LHCN-M2 (cell line): ENCODE measurements around the gene GNRHR. TPM values are rescaled to one million over a fixed set of nuclear protein-coding genes. Genes with fewer than 3 reads are reported as not detected.
A peak's percentile ranks its signal among the peaks of the same experiment; 100 is the strongest.
"Not testable (repeated sequence)": the region's sequence is repeated elsewhere in the genome, so short reads cannot be mapped to it uniquely, and the experiment has no call there.

Experiments
- DNase-seq: peaks from one replicate; pipeline ENCODE4 v3.0.0-alpha.2; 2012; ENCODE audit warnings: low read depth
- polyA plus RNA-seq: library from polyadenylated mRNA; unstranded; fragments of >200 nt; gene quantifications from one replicate; pipeline ENCODE4 v1.2.1, GENCODE V29; 2012; ENCODE audit warnings: missing spikeins
- total RNA-seq: library from RNA; depleted of rRNA; stranded (reverse); fragments of >200 nt; gene quantifications from 2 replicates; pipeline ENCODE4 v1.2.3, GENCODE V29; 2014; rRNA removed

Gene GNRHR, protein sequence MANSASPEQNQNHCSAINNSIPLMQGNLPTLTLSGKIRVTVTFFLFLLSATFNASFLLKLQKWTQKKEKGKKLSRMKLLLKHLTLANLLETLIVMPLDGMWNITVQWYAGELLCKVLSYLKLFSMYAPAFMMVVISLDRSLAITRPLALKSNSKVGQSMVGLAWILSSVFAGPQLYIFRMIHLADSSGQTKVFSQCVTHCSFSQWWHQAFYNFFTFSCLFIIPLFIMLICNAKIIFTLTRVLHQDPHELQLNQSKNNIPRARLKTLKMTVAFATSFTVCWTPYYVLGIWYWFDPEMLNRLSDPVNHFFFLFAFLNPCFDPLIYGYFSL
- total RNA-seq: not detected in 2 replicates
- polyA plus RNA-seq: not detected

DNA sequence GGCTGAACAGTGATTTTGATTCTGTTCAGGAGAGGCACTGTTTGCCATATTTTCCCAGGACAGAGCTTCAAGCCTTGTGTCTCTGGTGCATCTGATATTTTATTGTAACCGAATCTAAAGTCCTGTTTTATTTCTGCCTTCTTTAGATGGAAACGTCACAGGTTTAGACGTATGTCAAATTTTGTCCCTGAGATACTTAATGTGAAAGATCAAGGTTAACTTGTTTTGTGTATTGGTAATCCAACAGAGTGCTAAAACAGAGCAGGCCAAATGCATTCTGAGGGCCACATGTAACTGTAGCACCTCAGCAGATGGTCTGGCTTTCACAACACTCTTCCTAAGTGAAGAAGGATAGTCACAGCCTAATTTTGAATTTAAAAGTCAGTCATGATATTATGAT lies at the start of gene GNRHR:
Gene GNRHR, minus strand, starts transcription at position 101 of the 400 bp plus-strand sequence. Its CDS starts 53 bp downstream, at position 48.
- DNase-seq: no peak

DNA sequence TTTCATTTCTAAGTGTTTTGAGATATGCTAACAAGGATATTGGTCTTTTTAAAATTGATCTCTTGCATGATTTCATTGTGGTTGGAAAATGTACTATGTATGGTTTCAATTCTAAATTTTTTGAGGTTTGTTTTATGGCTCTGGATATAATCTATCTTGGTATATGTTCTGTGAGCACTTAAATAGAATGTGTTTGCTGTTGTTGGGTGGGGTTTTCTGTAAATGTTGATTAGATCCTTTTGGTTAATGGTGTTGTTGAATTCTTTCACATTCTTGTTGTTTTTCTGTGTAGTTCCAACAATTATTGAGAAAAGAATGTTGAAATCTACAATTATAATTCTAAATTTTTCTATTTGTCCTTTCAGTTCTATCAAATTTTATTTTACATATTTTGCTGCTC lies 42.6 kb upstream of the GNRHR start:
- no peak for DNase-seq

DNA sequence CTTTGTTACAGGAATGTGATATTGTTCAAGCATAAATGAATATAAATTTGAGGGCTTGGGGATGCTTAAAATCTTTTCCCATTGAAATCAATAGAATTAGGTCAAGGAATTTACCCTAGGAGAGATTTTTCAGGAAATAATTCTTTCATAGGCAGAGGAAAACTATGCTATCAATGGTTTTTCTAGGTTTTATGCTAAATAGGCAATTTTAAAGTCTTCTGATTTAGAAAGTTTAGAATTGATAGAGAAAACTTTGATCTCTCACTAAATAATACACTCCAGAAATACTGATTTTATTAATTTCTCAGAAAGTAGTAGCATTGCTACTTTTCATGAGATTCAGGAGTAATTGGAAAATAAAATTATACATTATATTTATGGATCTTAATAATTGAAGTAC lies 36.5 kb upstream of the GNRHR start:
- DNase-seq: no peak

DNA sequence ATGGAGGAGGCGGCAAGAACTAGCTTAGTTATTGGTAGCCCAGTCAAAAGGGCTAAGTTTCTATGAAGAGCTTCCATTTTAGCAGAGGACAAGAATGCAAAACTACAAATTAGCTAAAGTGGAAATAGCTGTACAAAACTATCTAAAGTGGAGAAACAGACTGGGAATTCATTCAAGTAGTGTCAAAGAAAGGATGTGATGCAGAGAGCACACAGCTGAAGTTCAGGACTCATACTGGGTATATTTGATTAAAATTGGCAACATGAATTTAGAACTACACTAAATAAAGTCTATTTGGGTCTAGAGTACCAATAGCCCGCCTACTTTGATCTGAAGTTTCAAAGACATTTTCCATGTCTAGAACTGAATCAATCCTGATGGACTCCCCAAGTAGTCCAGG lies 33.1 kb upstream of the GNRHR start:
- no peak for DNase-seq

DNA sequence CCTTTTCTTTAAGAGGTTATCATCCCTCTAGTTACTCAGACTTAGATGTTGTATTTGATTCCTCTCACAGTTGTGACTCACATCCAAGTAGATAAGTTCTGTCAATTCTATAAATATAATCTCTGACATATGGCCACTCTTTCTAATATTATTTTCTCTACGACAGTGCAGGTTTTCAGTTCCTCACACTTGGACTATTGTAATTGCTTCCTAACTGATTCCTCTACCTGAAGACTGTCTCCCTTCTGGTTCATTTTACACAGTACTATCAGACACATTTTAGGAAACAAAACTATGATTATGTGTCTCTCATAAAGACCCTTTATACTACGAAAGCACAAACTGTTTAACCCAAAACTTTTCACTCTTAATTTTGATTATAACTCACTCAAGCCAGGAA lies 31.3 kb upstream of the GNRHR start:
- no peak for DNase-seq

DNA sequence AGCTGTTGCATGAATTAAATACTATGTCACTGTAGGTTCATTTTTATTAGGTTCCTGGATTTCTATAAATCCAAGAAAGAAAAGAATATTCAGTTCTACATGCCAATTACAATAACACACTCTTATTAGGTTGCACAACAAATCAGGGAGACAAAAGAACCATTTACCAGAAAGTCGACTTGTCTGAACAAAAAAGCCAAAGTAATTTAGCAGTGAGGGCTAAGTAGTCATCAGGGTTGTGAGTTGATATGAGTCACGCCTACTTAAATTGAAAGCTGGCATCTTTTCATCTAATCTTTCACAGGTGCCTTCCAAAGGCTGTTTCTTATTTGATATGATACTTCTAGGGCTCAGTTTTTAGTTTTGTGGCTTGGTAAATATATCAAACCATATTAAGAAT lies 25.4 kb upstream of the GNRHR start:
- peak; percentile 30 for DNase-seq

DNA sequence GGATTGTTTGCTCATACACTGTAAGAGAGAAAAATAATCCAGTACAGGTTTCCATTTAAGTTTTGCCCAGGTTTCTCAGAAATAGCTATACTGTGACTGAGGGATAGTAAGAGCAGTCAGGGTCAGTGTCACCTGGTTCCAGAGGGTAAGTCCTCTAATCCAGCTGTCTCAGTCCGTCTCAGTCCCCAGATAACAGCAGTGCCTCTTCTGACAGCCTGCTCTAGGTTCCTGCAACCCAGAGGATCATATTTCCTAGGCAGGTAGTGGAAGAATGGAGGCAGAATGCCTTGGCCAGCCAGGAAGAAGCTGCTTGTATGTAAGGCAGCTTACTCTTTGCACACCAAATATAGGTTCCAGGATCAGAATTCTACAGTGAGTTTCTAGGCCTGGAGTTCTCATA lies 22.6 kb upstream of the GNRHR start:
- DNase-seq: no peak

DNA sequence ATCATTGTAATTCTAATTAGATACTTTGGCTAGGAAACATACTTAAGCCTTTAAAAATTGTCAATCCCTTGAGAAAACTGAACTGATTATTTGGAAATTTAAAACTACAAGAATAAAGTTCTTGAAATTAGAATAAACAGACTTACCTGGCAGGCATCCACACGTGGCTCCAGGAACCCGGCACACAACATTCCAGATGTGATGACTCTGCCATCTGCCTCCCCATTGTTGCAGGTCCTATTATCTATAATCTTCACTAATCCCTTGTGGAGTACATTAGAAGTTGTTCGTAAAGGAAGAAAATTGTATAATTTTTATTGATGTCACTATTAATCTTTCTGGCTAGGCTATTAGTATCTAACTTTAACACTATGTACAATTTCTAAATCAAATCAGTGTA lies 16.2 kb upstream of the GNRHR start:
- no peak for DNase-seq

DNA sequence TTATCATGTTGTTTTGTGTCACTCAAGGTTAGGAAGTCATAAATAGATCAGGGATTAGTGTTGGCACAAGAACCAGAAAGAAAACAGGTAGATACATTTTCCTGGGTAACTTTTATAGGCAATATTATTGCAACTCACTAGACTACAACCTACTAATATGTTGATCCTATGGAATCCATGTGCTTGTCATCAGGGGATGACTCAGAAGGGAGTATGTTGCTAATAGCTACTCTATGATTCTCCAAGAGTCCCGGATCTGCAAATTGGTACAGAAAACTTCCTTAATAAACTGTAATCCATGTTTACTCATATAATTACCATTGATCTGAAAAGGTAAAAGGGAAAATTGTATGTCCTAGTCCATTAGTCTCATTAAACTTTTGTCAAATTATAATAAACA lies 11.7 kb upstream of the GNRHR start:
- no peak for DNase-seq

DNA sequence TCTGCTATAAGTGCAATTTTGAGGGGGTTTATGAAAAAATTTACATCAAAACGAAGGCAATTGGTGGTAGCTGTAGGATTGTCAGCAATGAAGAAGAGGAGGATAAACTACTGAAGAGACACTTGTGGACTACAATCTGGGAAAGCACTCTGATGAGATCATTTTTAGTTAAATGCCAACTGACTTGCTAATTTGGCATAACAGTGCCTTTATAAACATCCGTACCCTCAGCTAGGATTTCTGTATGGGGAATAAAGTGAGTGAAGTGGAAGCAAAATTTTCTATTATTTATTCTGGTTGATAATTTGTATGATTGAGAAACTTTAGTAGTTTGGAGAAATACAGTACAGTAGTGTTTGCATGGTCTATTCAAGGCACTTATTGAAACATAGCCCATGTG lies 11.2 kb upstream of the GNRHR start:
- DNase-seq: no peak

DNA sequence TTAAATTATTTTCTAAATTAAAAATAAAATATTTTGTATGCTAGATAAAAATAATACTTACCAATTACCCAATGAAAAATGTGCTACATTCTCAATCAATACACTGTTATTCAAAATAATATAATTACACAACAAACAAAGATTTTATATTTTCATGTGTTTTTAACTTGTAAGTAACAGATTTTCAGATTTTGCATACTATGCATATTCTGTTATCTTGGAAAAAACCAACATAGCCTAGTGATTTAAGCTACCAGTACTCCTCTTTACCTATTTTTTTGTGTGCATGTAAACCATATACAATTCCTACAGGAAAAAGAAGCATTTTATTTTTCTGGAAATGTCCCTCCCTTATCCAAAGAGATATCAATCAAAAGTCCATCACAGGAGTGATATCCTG lies 10.0 kb upstream of the GNRHR start:
- DNase-seq: no peak

DNA sequence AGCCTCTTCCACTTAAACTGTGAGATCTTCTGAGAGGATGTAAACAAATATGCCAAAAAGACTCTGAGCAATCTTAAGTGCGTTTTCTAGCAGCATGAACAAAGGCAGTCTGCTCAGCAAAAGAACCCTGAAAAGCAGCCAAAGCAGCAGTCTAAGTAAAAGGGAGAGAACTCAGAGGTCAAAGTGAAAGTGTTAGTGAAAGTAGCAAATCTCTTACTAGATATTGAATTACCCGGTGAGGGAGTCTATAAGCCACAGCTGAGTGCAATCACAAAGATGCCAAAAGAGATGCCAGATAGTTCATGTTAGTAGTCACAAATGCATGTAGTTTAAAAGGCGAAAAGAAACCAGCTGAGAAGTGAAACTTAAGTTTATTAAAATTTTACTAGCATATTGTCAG lies 7.9 kb upstream of the GNRHR start:
- DNase-seq: peak; percentile 62

DNA sequence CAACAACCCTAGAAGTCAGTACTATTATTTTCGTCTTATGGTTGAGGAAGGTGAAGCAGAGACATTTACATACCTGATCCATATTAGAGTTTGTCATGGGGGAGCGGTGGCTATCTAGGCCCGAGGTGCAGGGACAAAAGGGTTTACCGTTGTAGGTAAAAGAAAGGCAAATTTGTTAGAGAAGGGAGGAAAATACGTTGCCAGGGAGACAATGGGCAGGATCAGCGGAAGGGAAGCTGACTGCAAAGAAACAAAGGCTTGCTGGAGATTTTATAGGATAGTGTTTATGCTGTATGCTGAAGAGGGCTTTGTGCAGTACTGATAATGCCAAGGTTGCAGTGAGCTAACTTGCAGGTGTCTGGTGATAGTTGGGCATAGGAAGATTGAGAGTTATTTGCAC lies 2.8 kb upstream of the GNRHR start:
- DNase-seq: not testable (repeated sequence)

DNA sequence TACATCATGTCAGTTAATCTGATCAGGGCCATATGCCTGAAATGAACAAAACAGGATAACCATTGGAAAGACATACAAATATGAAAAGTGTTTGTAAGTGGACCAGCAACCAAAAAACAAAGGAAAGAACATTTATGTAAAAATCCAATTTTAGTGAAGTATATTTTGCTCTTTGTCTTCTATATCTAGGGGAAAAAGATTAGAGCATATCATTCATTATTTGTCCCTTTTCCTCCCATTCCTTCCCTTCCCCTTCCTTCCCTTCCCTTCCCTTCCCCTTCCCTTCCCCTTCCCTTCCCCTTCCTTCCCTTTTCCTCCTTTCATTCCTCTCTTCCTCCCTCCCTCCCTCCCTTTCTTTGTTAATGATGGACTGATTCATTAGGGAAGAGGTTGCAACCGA lies 1.8 kb upstream of the GNRHR start:
- no peak for DNase-seq

DNA sequence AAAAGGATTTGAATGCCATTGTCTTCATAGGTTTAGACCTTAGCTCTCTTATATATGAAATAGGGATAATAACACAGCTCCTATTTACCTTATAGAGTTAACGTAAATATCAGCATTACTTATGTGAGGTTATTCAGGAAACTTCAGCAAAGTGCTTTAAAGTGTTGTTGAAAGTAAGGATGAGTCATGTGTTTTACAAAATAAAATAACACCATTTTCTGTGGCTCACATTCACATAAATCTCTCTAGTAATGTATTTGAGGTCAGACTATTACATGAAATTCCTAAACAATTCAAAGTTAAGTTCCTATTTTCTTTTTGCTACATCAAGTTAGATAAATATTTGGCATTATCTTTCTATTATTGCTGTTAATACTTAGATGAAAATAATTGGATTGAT lies 2.9 kb downstream of the GNRHR start:
- DNase-seq: peak; percentile 14

DNA sequence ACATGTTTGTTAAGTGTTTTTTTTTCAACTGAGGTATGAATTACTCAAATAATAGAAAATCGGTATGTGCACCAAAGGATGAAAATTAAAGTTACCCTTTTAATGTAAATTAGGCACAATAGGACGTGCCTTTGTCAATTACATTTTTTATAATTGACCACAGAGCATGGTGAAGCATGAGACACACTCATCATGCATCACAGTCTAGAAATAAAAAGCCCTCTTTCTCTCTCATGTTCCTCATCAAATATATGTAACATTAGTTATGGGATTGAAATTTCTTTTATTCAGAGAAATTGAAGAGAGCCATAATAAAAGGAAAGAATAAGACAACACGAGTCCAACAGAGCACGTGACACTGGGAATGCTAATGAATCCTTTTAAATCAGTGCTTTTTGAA lies 3.5 kb downstream of the GNRHR start:
- DNase-seq: peak; percentile 10

DNA sequence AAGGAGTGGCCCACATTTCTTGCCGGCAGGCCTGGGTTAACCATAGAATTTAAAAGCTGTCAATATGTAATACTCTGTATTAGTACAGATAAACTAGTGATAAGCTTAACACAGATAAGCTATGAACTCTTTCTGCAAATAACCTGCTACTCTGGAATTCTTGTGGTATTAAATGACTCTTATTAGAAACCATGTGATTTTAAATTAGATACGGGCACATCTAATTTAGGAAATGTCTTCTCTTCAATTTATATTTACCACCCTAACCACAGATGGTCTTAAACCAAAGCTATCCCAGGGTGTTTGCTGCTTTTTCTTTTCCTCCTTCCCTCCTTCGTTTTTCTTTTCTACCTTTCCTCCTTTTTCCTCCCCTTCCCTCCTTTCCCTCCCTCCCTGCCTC lies 4.9 kb downstream of the GNRHR start:
- DNase-seq: no peak

DNA sequence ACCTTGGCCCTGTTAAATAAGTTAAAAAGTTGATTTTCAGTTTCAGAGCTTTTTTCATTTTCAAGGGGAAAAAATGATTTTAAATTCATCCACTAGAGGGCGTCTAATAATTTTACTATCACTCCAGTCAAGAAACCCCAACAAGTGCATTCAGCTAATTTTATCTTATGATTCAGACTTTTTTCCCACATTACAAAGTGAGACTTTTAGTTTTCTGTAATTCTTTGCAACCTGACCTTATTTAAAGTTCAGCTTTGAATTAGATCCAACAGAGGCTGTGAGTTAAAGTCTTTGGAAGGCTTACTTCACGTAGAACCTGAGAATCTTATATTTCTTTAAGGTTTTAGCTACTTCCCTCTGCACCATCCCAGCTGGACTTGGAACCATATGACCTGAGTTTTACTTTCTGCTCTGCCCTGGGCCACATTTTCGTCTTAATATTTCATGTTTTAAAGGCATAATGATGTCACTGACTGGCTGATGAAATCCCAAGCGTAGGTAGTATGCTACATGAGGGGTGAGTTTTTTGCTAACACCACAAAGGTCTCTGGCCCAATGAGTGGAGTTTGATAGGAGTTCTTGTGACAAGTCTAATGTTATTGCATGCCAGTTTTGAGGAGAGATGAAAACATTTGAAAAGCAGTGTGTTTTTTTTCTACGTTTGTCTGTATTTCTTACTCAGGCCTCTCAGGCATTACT lies 7.2 kb downstream of the GNRHR start:
- DNase-seq: peak; percentile 51

DNA sequence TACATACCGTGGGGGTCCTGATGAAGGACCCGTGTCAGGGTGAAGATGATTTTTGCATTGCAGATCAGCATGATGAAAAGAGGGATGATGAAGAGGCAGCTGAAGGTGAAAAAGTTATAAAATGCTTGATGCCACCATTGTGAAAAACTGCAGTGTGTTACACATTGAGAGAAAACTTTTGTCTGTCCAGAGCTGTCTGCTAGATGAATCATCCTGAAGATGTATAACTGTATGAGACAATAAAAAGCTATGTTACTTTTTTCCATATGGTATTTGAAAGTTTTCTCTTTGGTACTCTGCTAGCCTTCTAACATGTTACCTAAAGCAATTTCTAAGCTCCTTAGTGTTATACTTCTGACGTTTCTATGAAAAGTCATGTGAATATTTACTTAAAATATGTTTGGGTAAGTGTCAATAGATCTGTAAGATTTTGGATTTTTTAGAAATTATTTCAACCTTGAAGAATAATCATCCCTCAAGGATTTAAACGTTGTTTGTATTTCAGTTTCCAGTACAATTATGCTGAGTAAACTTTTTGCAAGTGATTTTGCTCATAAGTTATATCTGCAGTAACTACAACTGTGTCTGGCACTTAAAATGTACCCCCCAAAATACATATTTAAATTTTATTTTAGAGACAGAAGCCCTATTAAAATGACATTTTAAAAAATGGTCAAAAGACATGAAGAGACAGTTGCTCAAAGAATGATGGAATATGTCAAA lies 9.5 kb downstream of the GNRHR start:
- DNase-seq: peak; percentile 16

DNA sequence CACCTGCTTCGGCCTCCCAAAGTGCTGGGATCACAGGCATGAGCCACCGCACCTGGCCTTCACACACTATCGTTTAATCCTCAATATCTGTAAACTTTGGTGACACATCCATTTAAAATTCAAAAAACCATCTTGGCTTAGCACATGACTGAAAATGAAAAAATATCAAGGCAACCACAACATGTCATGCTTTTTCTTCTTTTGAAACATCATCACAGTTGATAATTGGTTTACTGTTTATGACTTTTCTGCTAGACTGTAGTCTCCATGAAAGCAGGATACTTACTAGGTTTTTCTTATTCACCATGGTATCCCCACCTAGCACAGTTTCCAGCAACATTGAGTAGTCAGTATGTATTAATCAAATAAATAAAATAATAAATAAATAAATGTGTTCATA lies 11.0 kb downstream of the GNRHR start:
- peak; percentile 9 for DNase-seq

DNA sequence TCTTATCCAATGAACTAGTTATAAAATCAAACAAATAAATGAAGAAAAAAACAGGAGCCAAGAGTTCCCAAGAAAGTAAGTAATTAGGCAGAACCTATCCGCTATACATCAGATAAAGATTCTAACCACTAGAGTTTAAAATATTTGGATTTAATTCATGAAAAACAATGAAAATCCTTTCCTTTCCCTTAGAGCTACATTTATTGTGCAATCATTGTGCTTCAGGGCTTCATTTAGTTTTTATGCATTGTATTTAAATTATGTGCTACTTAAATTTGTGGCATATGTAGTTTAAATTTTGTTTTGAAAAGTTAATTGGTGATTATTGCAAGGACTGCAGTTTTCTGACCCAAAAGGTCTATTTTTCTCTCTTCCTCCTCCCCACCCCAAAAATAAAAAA lies 17.9 kb downstream of the GNRHR start:
- no peak for DNase-seq

DNA sequence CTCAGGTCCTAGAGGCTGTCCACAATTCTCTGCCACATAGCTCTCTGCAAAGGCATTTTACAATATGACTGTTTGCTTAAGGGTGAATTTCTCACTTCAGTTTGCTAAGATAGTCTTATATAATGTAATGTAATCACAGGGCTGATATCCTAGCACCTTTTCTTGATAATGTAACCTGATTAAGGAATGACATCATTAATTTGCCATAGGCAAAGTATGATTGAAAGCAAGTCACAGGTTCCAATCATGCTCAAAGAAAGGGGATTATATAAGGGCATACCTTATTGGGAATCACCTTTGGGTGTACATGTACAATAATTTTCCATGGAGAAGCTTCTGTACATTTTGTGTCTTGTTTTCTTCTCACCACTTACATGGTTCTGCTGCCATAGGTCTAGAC lies 18.9 kb downstream of the GNRHR start:
- DNase-seq: no peak

DNA sequence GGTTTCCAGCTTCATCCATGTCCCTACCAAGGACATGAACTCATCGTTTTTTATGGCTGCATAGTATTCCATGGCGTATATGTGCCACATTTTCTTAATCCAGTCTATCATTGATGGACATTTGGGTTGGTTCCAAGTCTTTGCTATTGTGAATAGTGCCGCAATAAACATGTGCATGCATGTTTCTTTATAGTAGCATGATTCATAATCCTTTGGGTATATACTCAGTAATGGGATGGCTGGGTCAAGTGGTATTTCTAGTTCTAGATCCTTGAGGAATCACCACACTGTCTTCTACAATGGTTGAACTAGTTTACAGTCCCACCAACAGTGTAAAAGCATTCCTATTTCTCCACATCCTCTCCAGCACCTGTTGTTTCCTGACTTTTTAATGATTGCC lies 23.7 kb downstream of the GNRHR start:
- not testable (repeated sequence) for DNase-seq
